Retinal pigment epithelial cell (primary cell): ENCODE results near the gene TSHZ1.

Experiments used
- DNase-seq: peaks from one replicate; pipeline ENCODE4 v3.0.0-alpha.2; 2010; ENCODE audit warnings: low read depth
- H3K4me3 ChIP-seq: 2 replicates; pipeline ENCODE4 v1.5.1; 2011; ENCODE audit warnings: mild to moderate bottlenecking, low read length, control low read depth, moderate library complexity
- TF ChIP-seq, protein P1 (sequence below): conservative IDR thresholded peaks from 2 replicates; pipeline ENCODE4 v1.5.1; 2011; ENCODE audit warnings: low read depth, low read length, control low read depth, inconsistent platforms

TSHZ1 gene

GRCh38 chr18:75165926-75166325 is 44.7 kb upstream of the TSHZ1 start:
- TF ChIP-seq, protein P1, sequence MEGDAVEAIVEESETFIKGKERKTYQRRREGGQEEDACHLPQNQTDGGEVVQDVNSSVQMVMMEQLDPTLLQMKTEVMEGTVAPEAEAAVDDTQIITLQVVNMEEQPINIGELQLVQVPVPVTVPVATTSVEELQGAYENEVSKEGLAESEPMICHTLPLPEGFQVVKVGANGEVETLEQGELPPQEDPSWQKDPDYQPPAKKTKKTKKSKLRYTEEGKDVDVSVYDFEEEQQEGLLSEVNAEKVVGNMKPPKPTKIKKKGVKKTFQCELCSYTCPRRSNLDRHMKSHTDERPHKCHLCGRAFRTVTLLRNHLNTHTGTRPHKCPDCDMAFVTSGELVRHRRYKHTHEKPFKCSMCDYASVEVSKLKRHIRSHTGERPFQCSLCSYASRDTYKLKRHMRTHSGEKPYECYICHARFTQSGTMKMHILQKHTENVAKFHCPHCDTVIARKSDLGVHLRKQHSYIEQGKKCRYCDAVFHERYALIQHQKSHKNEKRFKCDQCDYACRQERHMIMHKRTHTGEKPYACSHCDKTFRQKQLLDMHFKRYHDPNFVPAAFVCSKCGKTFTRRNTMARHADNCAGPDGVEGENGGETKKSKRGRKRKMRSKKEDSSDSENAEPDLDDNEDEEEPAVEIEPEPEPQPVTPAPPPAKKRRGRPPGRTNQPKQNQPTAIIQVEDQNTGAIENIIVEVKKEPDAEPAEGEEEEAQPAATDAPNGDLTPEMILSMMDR: no peak
- DNase-seq: no peak
- H3K4me3 ChIP-seq: no peak overlapping the region

GRCh38 chr18:75167137-75167536 is 43.5 kb upstream of the TSHZ1 start:
- H3K4me3 ChIP-seq: no peak overlapping the region
- DNase-seq: no peak
- TF ChIP-seq, protein P1: no peak

GRCh38 chr18:75167759-75168618 is 42.6 kb upstream of the TSHZ1 start:
- no peak for DNase-seq
- no peak overlapping the region for H3K4me3 ChIP-seq

GRCh38 chr18:75168619-75169018 is 42.0 kb upstream of the TSHZ1 start:
- TF ChIP-seq, protein P1: no peak
- no peak for DNase-seq
- no peak overlapping the region for H3K4me3 ChIP-seq

More at GRCh38 chr18:75167759-75168618, 42.6 kb upstream of the TSHZ1 start:
- TF ChIP-seq, protein P1: no peak

- H3K4me3 ChIP-seq: no peak overlapping the region
- TF ChIP-seq, protein P1: no peak
- no peak for DNase-seq
Measured at GRCh38 chr18:75169411-75169810, 41.2 kb upstream of the TSHZ1 start.

DNA sequence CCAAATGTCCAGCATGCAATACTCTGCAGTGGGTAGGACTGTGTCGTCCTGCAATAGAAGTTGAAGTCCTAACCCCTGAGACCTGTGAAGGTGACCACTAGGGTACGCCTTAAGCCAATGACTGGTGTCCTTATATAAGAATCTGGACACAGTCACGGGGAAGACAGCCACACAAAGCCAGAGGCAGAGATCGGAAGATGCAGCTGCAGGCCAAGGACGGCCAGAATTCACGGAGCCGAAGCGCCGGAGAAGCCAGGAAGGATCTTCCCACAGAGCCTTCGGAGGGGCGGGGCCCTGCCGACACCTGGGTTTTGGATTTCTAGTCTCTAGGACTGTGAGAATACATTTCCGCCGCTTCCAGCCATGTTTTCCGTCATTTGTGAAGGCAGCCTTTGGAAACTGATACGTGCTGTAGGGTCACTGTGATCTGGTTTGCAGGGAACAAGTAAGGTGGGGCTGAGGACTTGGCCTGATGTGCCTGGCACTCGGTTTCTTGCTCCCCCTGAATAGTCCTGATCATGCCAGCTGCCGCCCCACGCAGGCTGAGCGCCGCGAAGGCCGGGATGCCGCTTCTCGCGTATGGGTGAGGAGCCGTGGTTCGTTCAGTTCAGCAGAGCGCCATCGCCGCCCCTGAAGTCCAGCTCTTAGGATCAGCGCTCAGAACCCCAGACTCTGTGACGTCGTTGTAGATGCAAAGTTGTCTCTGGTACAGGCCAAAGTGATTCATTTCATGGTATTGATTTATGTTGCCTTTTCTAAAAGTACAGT is 40.4 kb upstream of the TSHZ1 start:
- no peak for DNase-seq
- no peak overlapping the region for H3K4me3 ChIP-seq
- TF ChIP-seq, protein P1: no peak
